Adipose tissue (tissue), 3 donors: ENCODE results near the gene PANK1. TPM values are rescaled to one million over a fixed set of nuclear protein-coding genes. Genes with fewer than 3 reads are reported as not detected.

Source experiments
- H3K27ac ChIP-seq: one replicate; pipeline ENCODE4 v1.5.1; 2013; ENCODE audit warnings: low read depth, low read length
- WGBS, 3 donors: extraction: QIAGEN DNeasy Blood & Tissue Kit; methylation state at CpG; one replicate each; pipeline ENCODE4 v1.1.7; 2013; 5-methylcytosine and 5-hydroxymethylcytosine counted together
- polyA plus RNA-seq, 3 donors: library from polyadenylated mRNA; stranded (reverse); fragments of 200-250 nt; gene quantifications; one replicate each; pipeline ENCODE4 v1.2.3, GENCODE V29; 2013
- donor health status: healthy with polysubstance abuse.
- donor health status: Bipolar disorder and iron deficiency.
- donor health status: healthy.

The PANK1 gene
- polyA plus RNA-seq, 3 donors = 1.4 to 1.7 (median 1.5) TPM

- H3K27ac ChIP-seq = no peak overlapping the region
- 58 to 94% (median 93%) methylated on average over 1 of the region's 1 CpG for WGBS, 3 donors
Observed at GRCh38 chr10:89655722-89656121, 10.7 kb upstream of the PANK1 start.

- 75 to 84% (median 81%) methylated on average over 6 of the region's 6 CpGs for whole genome bisulfite sequencing, 3 donors
- H3K27ac ChIP-seq = no peak overlapping the region
Observed at GRCh38 chr10:89653410-89653869, 8.4 kb upstream of the PANK1 start.

DNA sequence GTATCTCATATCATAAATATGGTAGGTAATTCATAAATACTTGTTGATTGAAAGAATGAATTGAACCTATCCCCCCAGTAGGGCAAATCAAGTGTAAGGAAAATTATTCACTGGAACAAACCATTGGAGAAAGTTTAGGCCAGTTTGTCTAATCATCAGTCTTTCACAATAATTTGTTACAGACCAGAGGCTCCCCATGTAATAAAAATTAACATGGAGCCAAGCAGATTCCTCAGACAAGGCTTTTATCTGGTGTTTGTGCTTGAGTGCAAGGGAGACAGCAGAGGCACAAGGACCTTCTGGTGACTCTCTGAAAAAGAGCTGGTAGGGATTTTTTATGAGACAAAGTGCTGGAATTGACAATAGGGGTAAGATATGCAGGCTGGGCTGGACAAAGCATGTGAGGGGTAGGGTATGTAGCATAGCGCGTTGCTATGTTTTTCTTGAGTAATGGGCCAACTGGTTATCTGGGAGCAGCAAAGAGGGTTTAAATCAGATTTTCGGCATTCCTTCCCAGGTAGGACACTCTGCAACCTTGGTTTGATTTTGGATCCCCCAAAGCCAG, 7.8 kb upstream of the PANK1 start:
- WGBS, 3 donors = 87 to 95% (median 94%) methylated on average over 3 of the region's 3 CpGs
- H3K27ac ChIP-seq = no peak overlapping the region

DNA sequence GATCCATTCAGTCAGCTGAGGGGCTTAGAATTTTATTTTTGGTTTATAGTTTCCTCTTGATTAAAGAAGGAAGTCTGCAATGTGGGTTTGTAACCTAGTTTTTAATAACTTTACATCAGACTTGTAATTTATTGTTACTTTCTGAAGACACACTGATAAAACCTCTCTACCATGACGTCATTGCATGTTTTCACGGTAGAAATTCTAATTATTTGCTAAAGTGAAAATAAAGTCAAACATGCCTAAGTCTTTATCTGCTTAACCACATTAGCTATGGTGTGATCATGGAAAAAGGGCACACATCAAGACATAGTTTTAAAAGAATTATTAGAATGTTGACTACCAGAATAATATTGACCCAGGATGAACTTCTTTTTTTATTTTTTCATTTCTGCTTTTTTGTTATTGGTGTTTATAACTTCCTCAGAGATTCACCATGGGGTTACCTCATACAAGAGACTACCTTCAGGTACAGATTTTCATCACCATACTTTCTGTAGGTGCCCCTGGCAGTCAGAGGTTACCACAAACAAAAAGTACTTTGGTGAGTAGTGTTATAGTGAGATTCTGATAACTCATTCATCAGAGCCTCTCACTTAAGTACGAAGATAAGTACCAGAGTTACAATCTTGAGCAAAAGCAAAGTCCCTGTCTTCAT, 7.0 kb upstream of the PANK1 start:
- H3K27ac ChIP-seq = no peak overlapping the region
- WGBS, 3 donors = 62 to 86% (median 65%) methylated on average over 3 of the region's 3 CpGs

DNA sequence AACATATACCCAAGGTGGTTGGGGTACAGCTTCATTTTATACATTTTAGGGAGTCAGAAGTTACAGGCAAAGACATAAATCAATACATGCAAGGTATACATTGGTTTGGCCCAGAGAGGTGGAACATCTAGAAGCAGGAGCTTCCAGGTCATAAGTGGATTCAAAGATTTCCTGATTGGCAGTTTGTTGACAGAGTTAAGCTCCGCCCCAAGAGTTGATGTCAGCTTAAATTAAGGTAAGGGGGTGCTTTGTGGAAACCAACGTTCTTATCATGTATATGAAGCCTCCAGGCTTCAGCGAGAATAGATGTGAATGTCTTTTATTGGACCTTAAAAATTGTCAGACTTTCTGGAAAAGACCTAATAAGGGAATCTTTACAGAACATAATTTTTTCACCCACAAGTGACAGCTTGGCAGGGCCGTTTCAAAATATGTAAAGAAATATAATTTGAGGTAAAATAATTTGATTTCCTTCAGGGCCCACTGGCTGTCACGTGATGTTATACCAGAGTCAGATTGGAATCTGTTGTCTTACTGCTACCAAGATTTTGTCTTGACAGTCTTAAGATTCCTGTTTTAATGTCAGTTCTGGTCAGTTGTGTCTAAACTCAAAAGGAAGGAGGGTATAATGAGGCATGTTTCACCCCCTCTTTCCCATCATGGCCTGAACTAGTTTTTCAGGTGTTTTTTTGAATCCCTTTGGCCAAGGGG, 6.3 kb upstream of the PANK1 start:
- no peak overlapping the region for H3K27ac ChIP-seq
- 60 to 74% (median 70%) methylated on average over 5 of the region's 5 CpGs for WGBS, 3 donors

- 80 to 96% (median 89%) methylated on average over 1 of the region's 1 CpG for WGBS, 3 donors
Observed at GRCh38 chr10:89649051-89649450, 4.0 kb upstream of the PANK1 start.

GRCh38 chr10:89648074-89648473, 3.0 kb upstream of the PANK1 start:
- no peak overlapping the region for H3K27ac ChIP-seq
- WGBS, 3 donors = 52 to 83% (median 81%) methylated on average over 3 of the region's 3 CpGs

More at GRCh38 chr10:89649051-89649450, 4.0 kb upstream of the PANK1 start:
- H3K27ac ChIP-seq = no peak overlapping the region

GRCh38 chr10:89646889-89647657, 2.0 kb upstream of the PANK1 start:
- WGBS, 3 donors = 75 to 90% (median 78%) methylated on average over 5 of the region's 5 CpGs

GRCh38 chr10:89645742-89646172, 715 bp upstream of the PANK1 start:
- 19 to 50% (median 46%) methylated on average over 6 of the region's 6 CpGs for WGBS, 3 donors
- H3K27ac ChIP-seq = no peak overlapping the region

More at GRCh38 chr10:89646889-89647657, 2.0 kb upstream of the PANK1 start:
- H3K27ac ChIP-seq = no peak overlapping the region

DNA sequence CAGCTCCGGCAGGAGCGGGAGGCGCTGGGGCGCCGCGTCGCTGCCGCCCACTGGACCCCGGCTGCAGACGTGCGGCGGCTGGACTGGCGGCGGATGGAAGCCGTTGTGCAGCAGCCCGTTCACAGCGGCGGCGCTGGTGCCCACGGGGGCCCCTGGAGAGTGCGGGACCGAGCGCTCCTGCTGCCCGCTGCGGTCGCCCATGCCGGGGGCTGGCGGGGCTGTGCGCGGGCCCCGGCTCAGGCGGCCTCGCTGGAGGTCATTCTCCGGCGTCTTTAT, 413 bp downstream of the PANK1 start:
- WGBS, 3 donors = 0 to 1% (median 0%) methylated on average over 17 to 35 of the region's 35 CpGs
- H3K27ac ChIP-seq = no peak overlapping the region

- no peak overlapping the region for H3K27ac ChIP-seq
- 0 to 1% (median 0%) methylated on average over 49 of the region's 49 CpGs for WGBS, 3 donors
Observed at GRCh38 chr10:89643812-89644690, 991 bp downstream of the PANK1 start.

DNA sequence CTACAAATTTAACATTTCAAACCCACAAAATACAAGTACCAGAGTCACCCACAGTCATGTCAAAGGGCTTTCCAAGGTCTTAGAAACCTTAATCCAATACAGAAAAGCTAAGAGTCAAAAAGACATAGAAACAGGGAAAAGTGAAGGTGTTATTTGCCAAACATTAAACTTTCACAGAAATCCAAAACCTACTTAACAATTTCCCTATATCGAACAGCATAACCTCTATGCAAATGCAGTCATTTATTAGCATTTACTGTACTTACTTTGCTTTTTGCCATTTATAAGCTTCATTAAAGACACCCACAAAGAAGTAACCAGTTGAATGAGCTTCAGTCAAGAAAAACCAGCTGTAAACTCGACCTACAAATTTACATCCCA, 1.6 kb downstream of the PANK1 start:
- 1 to 8% (median 2%) methylated on average over 2 of the region's 2 CpGs for WGBS, 3 donors
- H3K27ac ChIP-seq = no peak overlapping the region

DNA sequence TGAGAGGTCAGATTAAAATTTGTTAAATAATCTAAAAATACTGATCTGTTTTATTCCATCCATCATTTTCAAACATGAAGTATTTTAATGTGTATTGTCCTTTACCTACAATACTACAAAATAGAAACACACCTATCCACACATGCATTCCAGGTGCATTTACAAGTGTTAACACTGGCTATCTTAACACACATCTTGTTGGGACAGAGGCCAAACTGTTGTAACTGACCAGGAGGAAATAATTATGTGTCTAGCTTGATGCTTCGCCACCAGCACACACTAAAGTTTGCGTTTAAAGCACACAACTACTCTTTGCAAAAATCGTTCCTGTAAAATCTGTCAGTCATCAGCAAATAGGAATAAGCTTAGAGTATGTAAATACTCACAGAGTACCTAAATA, 2.8 kb downstream of the PANK1 start:
- no peak overlapping the region for H3K27ac ChIP-seq
- WGBS, 3 donors = 49 to 83% (median 83%) methylated on average over 3 of the region's 3 CpGs

DNA sequence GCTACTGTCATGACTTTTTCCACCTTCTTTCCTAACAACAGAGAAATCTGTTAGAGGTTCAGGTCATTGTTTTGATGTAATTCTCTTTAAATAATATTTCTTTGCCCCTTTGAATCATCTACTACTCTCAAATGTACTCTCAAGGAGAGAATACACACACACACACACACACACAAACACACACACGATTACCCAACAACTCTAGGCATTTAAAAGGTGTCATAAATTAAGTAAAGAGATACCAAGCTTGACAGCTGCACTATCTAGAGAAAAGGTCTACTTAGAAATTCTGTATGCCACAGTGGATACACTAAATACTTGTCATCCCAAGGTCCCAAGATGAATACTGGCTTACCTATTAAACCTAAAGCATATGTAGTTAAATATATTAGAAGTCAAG, 4.8 kb downstream of the PANK1 start:
- no peak overlapping the region for H3K27ac ChIP-seq
- 72 to 89% (median 72%) methylated on average over 1 of the region's 1 CpG for WGBS, 3 donors

- WGBS, 3 donors = 96 to 98% (median 97%) methylated on average over 2 of the region's 2 CpGs
Observed at GRCh38 chr10:89639326-89639725, 5.7 kb downstream of the PANK1 start.

DNA sequence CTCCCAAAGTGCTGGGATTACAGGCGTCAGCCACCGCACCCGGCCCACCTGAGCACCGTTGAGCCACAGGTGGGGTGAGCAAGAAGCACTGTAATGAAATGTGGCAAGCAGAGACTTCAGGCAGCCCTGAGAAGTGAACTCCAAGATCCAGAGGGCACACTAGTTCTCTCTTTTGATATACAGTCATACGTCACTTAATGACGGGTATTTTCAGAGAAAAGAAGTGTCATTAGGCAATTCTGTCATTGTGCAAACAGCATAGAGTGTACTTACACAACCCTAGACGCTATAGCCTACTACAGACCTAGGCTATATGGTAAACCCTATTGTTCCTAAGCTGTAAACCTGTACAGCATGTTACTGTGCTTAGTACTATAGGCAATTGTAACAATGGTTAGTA, 7.9 kb downstream of the PANK1 start:
- no peak overlapping the region for H3K27ac ChIP-seq
- 71 to 88% (median 86%) methylated on average over 7 of the region's 7 CpGs for WGBS, 3 donors

More at GRCh38 chr10:89639326-89639725, 5.7 kb downstream of the PANK1 start:
- H3K27ac ChIP-seq = no peak overlapping the region

DNA sequence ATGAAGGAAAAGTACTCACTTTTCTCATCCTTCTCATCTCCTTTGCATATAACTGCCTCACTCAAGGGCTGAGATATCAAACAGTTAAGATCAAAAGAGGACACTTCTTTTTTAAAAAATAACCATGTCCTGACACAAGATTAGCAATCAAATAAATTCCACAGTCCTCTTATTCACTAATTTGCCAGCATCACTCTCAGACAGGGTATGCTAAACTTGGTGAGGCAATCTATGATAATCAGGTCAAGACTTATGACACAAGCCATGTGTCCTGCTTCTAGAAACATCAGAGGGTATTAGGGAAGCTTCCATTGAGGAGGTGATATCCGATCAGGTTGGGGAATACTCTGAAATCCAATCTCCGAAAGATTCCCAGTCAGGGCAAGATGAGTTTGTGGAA, 10.4 kb downstream of the PANK1 start:
- 96 to 98% (median 96%) methylated on average over 2 of the region's 2 CpGs for WGBS, 3 donors
- H3K27ac ChIP-seq = no peak overlapping the region

- no peak overlapping the region for H3K27ac ChIP-seq
Observed at GRCh38 chr10:89633484-89633883, 11.6 kb downstream of the PANK1 start.
